Mesenchymal stem cell (in vitro differentiated cells and primary cell): Measurements from ENCODE around the gene RNF13.

Source experiments
- DNase-seq: peaks from one replicate; pipeline ENCODE4 v3.0.0-alpha.2; 2013
- H2AFZ ChIP-seq: one replicate; pipeline ENCODE4 v1.6.1; 2013; ENCODE audit warnings: low read depth, mild to moderate bottlenecking, control low read depth, inconsistent platforms, low read length, moderate library complexity
- H2AK5ac ChIP-seq: 2 replicates; pipeline ENCODE4 v1.6.1; 2013; ENCODE audit warnings: low read length, moderate library complexity, mild to moderate bottlenecking, inconsistent platforms; ENCODE audit not compliant: severe bottlenecking
- H2BK120ac ChIP-seq: one replicate; pipeline ENCODE4 v1.6.1; 2013; ENCODE audit warnings: low read depth, mild to moderate bottlenecking, inconsistent platforms, low read length, moderate library complexity
- H2BK12ac ChIP-seq, 2 experiments: one replicate each; pipeline ENCODE4 v1.6.1; 2013; ENCODE audit warnings: inconsistent platforms in 2 of 2, low read length in 2 of 2, mild to moderate bottlenecking in 2 of 2, moderate library complexity in 2 of 2, control low read depth in 1 of 2
- H2BK15ac ChIP-seq: one replicate; pipeline ENCODE4 v1.6.1; 2013; ENCODE audit warnings: mild to moderate bottlenecking, low read depth, inconsistent platforms; ENCODE audit not compliant: poor library complexity, severe bottlenecking
- H2BK5ac ChIP-seq: 2 replicates; pipeline ENCODE4 v1.6.1; 2013; ENCODE audit warnings: low read depth, mild to moderate bottlenecking, low read length, control low read depth, inconsistent platforms; ENCODE audit not compliant: poor library complexity, severe bottlenecking
- H3K14ac ChIP-seq, 2 experiments: one replicate each; pipeline ENCODE4 v1.6.1; 2013; ENCODE audit warnings: inconsistent platforms in 2 of 2, low read length in 2 of 2, control low read depth in 1 of 2, mild to moderate bottlenecking in 1 of 2, moderate library complexity in 1 of 2
- H3K18ac ChIP-seq, 2 experiments: one replicate each; pipeline ENCODE4 v1.6.1; 2013; ENCODE audit warnings: inconsistent platforms in 2 of 2, low read length in 2 of 2, control low read depth in 1 of 2, low read depth in 1 of 2, mild to moderate bottlenecking in 1 of 2
- H3K23ac ChIP-seq, 2 experiments: one replicate each; pipeline ENCODE4 v1.6.1; 2013; ENCODE audit warnings: inconsistent platforms in 2 of 2, low read length in 2 of 2, mild to moderate bottlenecking in 2 of 2, moderate library complexity in 2 of 2, control low read depth in 1 of 2
- H3K27ac ChIP-seq: 2 replicates; pipeline ENCODE4 v1.5.1; 2013; ENCODE audit warnings: mild to moderate bottlenecking, moderate library complexity, low read length, control low read depth, inconsistent platforms; ENCODE audit not compliant: poor library complexity, severe bottlenecking
- H3K27me3 ChIP-seq, 2 experiments: 2 replicates each; pipeline versions ENCODE4 v1.6.1 to v1.7.0; 2013; ENCODE audit warnings: low read length in 2 of 2, mild to moderate bottlenecking in 2 of 2, moderate library complexity in 2 of 2, control low read depth in 1 of 2, inconsistent platforms in 1 of 2; ENCODE audit not compliant: control insufficient read depth in 1 of 2, insufficient read depth in 1 of 2
- H3K36me3 ChIP-seq, 2 experiments: 2 replicates each; pipeline versions ENCODE4 v1.6.1 to v1.7.0; 2013; ENCODE audit warnings: low read length in 2 of 2, control low read depth in 1 of 2, inconsistent platforms in 1 of 2, low read depth in 1 of 2, mild to moderate bottlenecking in 1 of 2; ENCODE audit not compliant: insufficient read depth in 2 of 2, control insufficient read depth in 1 of 2
- H3K4ac ChIP-seq, 2 experiments: one replicate each; pipeline ENCODE4 v1.6.1; 2013; ENCODE audit warnings: inconsistent platforms in 2 of 2, low read length in 2 of 2, mild to moderate bottlenecking in 2 of 2, moderate library complexity in 2 of 2, control low read depth in 1 of 2, low read depth in 1 of 2
- H3K4me1 ChIP-seq: 2 replicates; pipeline ENCODE4 v1.6.1; 2013; ENCODE audit warnings: low read depth, low read length, control low read depth; ENCODE audit not compliant: control insufficient read depth, insufficient read depth
- H3K4me2 ChIP-seq: 2 replicates; pipeline ENCODE4 v1.6.1; 2013; ENCODE audit warnings: low read length, mild to moderate bottlenecking, inconsistent platforms; ENCODE audit not compliant: poor library complexity, severe bottlenecking
- H3K4me3 ChIP-seq, 2 experiments: 2 replicates each; pipeline versions ENCODE4 v1.5.1 to v1.7.0; 2013; ENCODE audit warnings: low read length in 2 of 2, mild to moderate bottlenecking in 2 of 2, control low read depth in 1 of 2, low read depth in 1 of 2; ENCODE audit not compliant: insufficient read depth in 1 of 2
- H3K79me1 ChIP-seq: replicated peaks from 2 replicates; pipeline ENCODE4 v1.6.1; 2013; ENCODE audit warnings: mild to moderate bottlenecking, control low read depth, low read length, inconsistent platforms; ENCODE audit not compliant: poor library complexity, severe bottlenecking
- H3K9ac ChIP-seq: 2 replicates; pipeline ENCODE4 v1.7.0; 2013; ENCODE audit warnings: mild to moderate bottlenecking, low read length, moderate library complexity
- H3K9me3 ChIP-seq: 2 replicates; pipeline ENCODE4 v1.7.0; 2013; ENCODE audit warnings: mild to moderate bottlenecking, low read length; ENCODE audit not compliant: control insufficient read depth
- H4K8ac ChIP-seq: one replicate; pipeline ENCODE4 v1.6.1; 2013; ENCODE audit warnings: inconsistent platforms, mild to moderate bottlenecking, low read length, moderate library complexity
- H4K91ac ChIP-seq: one replicate; pipeline ENCODE4 v1.6.1; 2013; ENCODE audit warnings: mild to moderate bottlenecking, low read length, inconsistent platforms
- WGBS: methylation state at CpG from one replicate; pipeline ENCODE4 v1.1.7; 2013; ENCODE audit warnings: mixed read lengths; 5-methylcytosine and 5-hydroxymethylcytosine counted together

Gene RNF13

DNA sequence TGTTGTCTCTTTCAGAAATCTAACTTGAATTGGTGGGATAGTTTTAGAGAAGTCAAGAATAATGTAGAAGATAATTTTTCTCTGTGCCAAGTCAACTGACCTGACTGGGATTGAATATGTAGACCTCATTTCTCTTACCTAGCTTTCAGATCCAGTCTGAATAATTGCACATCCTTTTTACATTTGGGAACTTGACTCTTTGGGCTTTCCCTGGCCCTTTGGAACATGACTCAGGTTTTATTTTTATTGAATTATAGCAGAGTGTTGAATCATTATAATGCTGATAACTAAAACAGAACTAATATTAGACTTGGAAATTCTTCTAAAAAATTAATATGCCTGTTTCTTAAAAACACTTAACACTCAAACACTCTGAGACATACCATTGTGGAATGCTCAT lies 81.2 kb downstream of the RNF13 start:
- Histone ChIP-seq H3K4ac (no peak overlapping the region), H3K14ac (no peak overlapping the region), H3K18ac (no peak overlapping the region), H3K79me1 (peaks cover 6% of the 10 kb centered on the region), H3K27ac (no peak overlapping the region), H3K4me2 (no peak overlapping the region), H2BK5ac (no peak overlapping the region), H4K8ac (no peak overlapping the region), H3K4me1 (peaks cover 2% of the 10 kb centered on the region), H2BK12ac (no peak overlapping the region), H4K91ac (no peak overlapping the region), H3K23ac (no peak overlapping the region), H3K9ac (no peak overlapping the region), H3K36me3 (peaks cover 0 to 20% of the 10 kb centered on the region in 2 experiments), H2AFZ (no peak overlapping the region), H2AK5ac (no peak overlapping the region), H3K27me3 (no peaks in the 10 kb centered on the region), H2BK120ac (no peak overlapping the region), H3K4me3 (no peak overlapping the region), H3K9me3 (no peaks in the 10 kb centered on the region), H2BK15ac (no peak overlapping the region)
- no peak for DNase-seq

DNA sequence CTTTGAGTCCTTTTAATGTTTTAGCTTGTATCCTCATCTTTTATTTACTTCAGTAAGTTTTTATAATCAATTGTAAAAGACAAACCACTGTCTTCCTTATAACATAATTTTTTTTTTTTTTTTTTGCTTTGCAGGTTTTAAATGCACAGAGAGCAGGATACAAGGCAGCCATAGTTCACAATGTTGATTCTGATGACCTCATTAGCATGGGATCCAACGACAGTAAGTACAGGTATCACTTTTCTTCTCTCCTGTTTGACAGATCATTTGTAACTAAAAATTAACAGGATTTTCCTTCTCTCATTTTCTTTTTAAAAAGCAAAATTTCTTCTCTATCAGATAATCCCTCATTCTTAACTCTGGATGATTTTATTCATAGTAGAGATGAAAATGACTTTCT lies 82.3 kb downstream of the RNF13 start:
- H3K4ac ChIP-seq: no peak overlapping the region
- no peak overlapping the region for H2BK5ac ChIP-seq
- peaks cover 8% of the 10 kb centered on the region for H3K79me1 ChIP-seq
- H3K9ac ChIP-seq: no peak overlapping the region
- no peak overlapping the region for H2BK12ac ChIP-seq
- peak overlapping the region; percentile 59 for H3K27ac ChIP-seq
- no peak overlapping the region for H2BK120ac ChIP-seq
- no peak overlapping the region for H3K18ac ChIP-seq
- H4K8ac ChIP-seq: no peak overlapping the region
- no peak overlapping the region for H3K4me3 ChIP-seq
- no peak overlapping the region for H3K4me2 ChIP-seq
- no peak for DNase-seq
- H3K4me1 ChIP-seq: peaks cover 3% of the 10 kb centered on the region
- H3K36me3 ChIP-seq: peaks cover 0 to 20% of the 10 kb centered on the region in 2 experiments
- no peak overlapping the region for H2BK15ac ChIP-seq
- H3K14ac ChIP-seq: no peak overlapping the region
- H3K9me3 ChIP-seq: no peaks in the 10 kb centered on the region
- WGBS: 100% methylated on average over 1 of the region's 1 CpG
- no peaks in the 10 kb centered on the region for H3K27me3 ChIP-seq
- H4K91ac ChIP-seq: no peak overlapping the region
- no peak overlapping the region for H2AFZ ChIP-seq
- H3K23ac ChIP-seq: no peak overlapping the region
- H2AK5ac ChIP-seq: no peak overlapping the region

DNA sequence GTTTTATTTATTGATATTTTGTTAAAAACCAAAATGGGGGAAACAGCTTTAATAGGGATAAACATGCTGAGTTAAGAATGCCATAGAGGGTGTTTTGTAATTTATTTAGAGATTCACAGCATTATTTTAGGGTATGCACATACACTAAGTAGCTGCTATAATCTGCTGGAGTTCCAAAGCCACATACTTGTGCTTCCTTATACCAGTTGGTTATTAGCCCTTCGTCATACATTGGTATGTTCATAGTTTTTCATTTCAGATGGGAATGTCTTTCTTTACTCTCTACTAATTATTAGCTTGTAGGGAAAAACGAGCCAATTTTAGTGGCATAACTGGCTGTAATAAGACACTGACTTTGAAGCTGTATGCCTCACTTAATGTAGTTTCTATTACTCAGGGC lies 82.8 kb downstream of the RNF13 start:
- Histone ChIP-seq H2BK15ac (no peak overlapping the region), H3K36me3 (peaks cover 0 to 20% of the 10 kb centered on the region in 2 experiments), H2AFZ (no peak overlapping the region), H3K9ac (no peak overlapping the region), H3K79me1 (peaks cover 8% of the 10 kb centered on the region), H3K4me2 (no peak overlapping the region), H3K14ac (no peak overlapping the region), H3K4me1 (peaks cover 3% of the 10 kb centered on the region), H2BK120ac (no peak overlapping the region), H4K8ac (no peak overlapping the region), H3K4me3 (no peak overlapping the region), H3K4ac (no peak overlapping the region), H4K91ac (no peak overlapping the region), H2AK5ac (no peak overlapping the region), H3K23ac (no peak overlapping the region), H3K18ac (no peak overlapping the region), H3K9me3 (no peaks in the 10 kb centered on the region), H3K27ac (no peak overlapping the region), H3K27me3 (no peaks in the 10 kb centered on the region), H2BK5ac (no peak overlapping the region), H2BK12ac (no peak overlapping the region)
- no peak for DNase-seq
- 83% methylated on average over 1 of the region's 2 CpGs for WGBS

DNA sequence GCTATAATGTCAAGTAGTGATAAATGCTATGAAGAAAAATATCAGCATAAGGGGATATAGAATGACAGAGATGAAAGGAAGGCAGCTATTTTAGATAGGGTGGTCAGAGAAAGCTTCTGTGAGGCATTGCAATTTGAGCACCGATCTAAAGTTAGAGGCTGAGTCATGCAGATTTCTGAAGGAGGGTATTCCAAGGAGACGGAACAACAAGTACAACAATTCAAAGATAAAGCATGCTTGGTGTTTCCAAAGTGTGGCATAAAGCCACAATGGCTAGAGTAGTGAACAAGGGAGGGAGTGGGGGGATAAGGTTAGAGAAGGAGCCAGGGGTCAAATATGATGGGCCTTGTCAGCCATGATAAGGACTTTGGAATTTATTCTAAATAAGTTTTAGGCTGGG lies 85.8 kb downstream of the RNF13 start:
- Histone ChIP-seq H4K91ac (no peak overlapping the region), H3K27ac (peak overlapping the region; percentile 45), H2AFZ (no peak overlapping the region), H3K79me1 (peaks cover 4% of the 10 kb centered on the region), H3K14ac (no peak overlapping the region), H3K4me2 (no peak overlapping the region), H2BK120ac (no peak overlapping the region), H2BK12ac (no peak overlapping the region), H2BK15ac (no peak overlapping the region), H3K4ac (no peak overlapping the region), H2BK5ac (no peak overlapping the region), H3K36me3 (peaks cover 0 to 24% of the 10 kb centered on the region in 2 experiments), H3K23ac (no peak overlapping the region), H3K27me3 (no peaks in the 10 kb centered on the region), H3K9me3 (no peaks in the 10 kb centered on the region), H4K8ac (no peak overlapping the region), H2AK5ac (no peak overlapping the region), H3K4me3 (no peak overlapping the region), H3K9ac (peak overlapping the region; percentile 21), H3K4me1 (peaks cover 3% of the 10 kb centered on the region), H3K18ac (no peak overlapping the region)
- DNase-seq: peak; percentile 71
- WGBS: 39% methylated on average over 2 of the region's 2 CpGs
